ENCODE measurements around the gene AP2M1.

GRCh38 chr3:184167786-184168185, 6.9 kb upstream of the AP2M1 start:
- TF ChIP-seq CTCF (IDR thresholded peaks at IDR 0.05) (no peak), POLR2AphosphoS5 (IDR thresholded peaks at IDR 0.05) (no peak)
